Loucy (cell line): ENCODE data around the gene SKIC2.

Source experiments
- H2AFZ ChIP-seq: fragments of 200-600 bp; sonication (generic); 2 replicates; pipeline ENCODE4 v1.6.0; 2016; ENCODE audit warnings: antibody characterized with exemption, mild to moderate bottlenecking, low read length, moderate library complexity
- H3F3A ChIP-seq: fragments of 200-600 bp; 2 replicates; pipeline ENCODE4 v1.6.0; 2016; ENCODE audit warnings: antibody characterized with exemption, low read depth, mild to moderate bottlenecking
- H3K27me3 ChIP-seq: fragments of 200-600 bp; sonication (generic); 2 replicates; pipeline ENCODE4 v1.6.1; 2014; ENCODE audit warnings: low read length, mild to moderate bottlenecking; ENCODE audit not compliant: insufficient read depth, poor library complexity, severe bottlenecking
- H3K36me3 ChIP-seq: fragments of 200-600 bp; sonication (generic); 2 replicates; pipeline ENCODE4 v1.6.1; 2016; ENCODE audit warnings: low read length; ENCODE audit not compliant: insufficient read depth
- H3K4me1 ChIP-seq: fragments of 200-600 bp; sonication (generic); 2 replicates; pipeline ENCODE4 v1.5.1; 2014; ENCODE audit warnings: low read length, mild to moderate bottlenecking; ENCODE audit not compliant: insufficient read depth, poor library complexity, severe bottlenecking
- H3K4me2 ChIP-seq: fragments of 200-600 bp; sonication (generic); 2 replicates; pipeline ENCODE4 v1.6.0; 2014; ENCODE audit warnings: antibody characterized with exemption, low read length, low read depth, mild to moderate bottlenecking; ENCODE audit not compliant: poor library complexity, severe bottlenecking
- H3K4me3 ChIP-seq: fragments of 200-600 bp; sonication (generic); 2 replicates; pipeline ENCODE4 v1.5.1; 2014; ENCODE audit warnings: low read length, mild to moderate bottlenecking, mixed read lengths; ENCODE audit not compliant: poor library complexity, severe bottlenecking
- H3K79me2 ChIP-seq: fragments of 200-600 bp; sonication (generic); 2 replicates; pipeline ENCODE4 v1.6.1; 2014; ENCODE audit warnings: low read length; ENCODE audit not compliant: insufficient read depth
- H3K9ac ChIP-seq: fragments of 200-600 bp; sonication (generic); 2 replicates; pipeline ENCODE4 v1.6.0; 2014; ENCODE audit warnings: mild to moderate bottlenecking, low read depth, low read length, moderate library complexity; ENCODE audit not compliant: poor library complexity, severe bottlenecking
- H3K9me2 ChIP-seq: fragments of 200-600 bp; sonication (generic); replicated peaks from 2 replicates; pipeline ENCODE4 v1.6.1; 2016; ENCODE audit warnings: low read depth, low read length, mixed read lengths
- H3K9me3 ChIP-seq: fragments of 200-600 bp; sonication (generic); 2 replicates; pipeline ENCODE4 v1.6.1; 2014; ENCODE audit warnings: mild to moderate bottlenecking, antibody characterized with exemption, low read length, low read depth; ENCODE audit not compliant: insufficient read depth
- H4K20me1 ChIP-seq: fragments of 200-600 bp; sonication (generic); 2 replicates; pipeline ENCODE4 v1.6.0; 2014; ENCODE audit warnings: antibody characterized with exemption, low read length, mild to moderate bottlenecking; ENCODE audit not compliant: insufficient read depth, poor library complexity, severe bottlenecking
- CTCF ChIP-seq: fragments of 200-600 bp; sonication (generic); conservative IDR thresholded peaks from 2 replicates; pipeline ENCODE4 v1.5.1; 2014; ENCODE audit warnings: mild to moderate bottlenecking, antibody characterized with exemption, low read length
- EZH2phosphoT487 ChIP-seq: fragments of 200-600 bp; IDR thresholded peaks from 2 replicates; pipeline ENCODE4 v1.6.1; 2018; ENCODE audit warnings: antibody characterized with exemption, mild to moderate bottlenecking, moderate library complexity, borderline replicate concordance

The SKIC2 gene

GRCh38 chr6:31968326-31968725 is 9.4 kb downstream of the SKIC2 start:
- Histone ChIP-seq H3K27me3 (no peaks in the 10 kb centered on the region), H3K4me1 (peaks cover 15% of the 10 kb centered on the region), H4K20me1 (no peaks in the 10 kb centered on the region), H3K9me3 (no peaks in the 10 kb centered on the region), H3K4me3 (no peak overlapping the region), H2AFZ (no peak overlapping the region), H3K9ac (no peak overlapping the region), H3K4me2 (no peak overlapping the region), H3K79me2 (peaks cover 26% of the 10 kb centered on the region), H3K36me3 (peaks cover 44% of the 10 kb centered on the region; the same call in 1 of the 2 replicates), H3K9me2 (no peaks in the 10 kb centered on the region), H3F3A (no peaks in the 10 kb centered on the region)
- TF ChIP-seq EZH2phosphoT487 (no peak), CTCF (no peak)

GRCh38 chr6:31968791-31969711 is 10.1 kb downstream of the SKIC2 start:
- Histone ChIP-seq H3K4me1 (peaks cover 20% of the 10 kb centered on the region), H2AFZ (no peak overlapping the region), H3K9me3 (no peaks in the 10 kb centered on the region), H3K36me3 (peaks cover 41% of the 10 kb centered on the region; the same call in 1 of the 2 replicates), H3K9me2 (no peaks in the 10 kb centered on the region), H3K4me2 (peak overlapping the region; percentile 95), H3K27me3 (no peaks in the 10 kb centered on the region), H3K4me3 (no peak overlapping the region), H4K20me1 (no peaks in the 10 kb centered on the region), H3K79me2 (peaks cover 33% of the 10 kb centered on the region), H3F3A (no peaks in the 10 kb centered on the region), H3K9ac (no peak overlapping the region)
- TF ChIP-seq CTCF, result no peak

- no peak overlapping the region for H2AFZ ChIP-seq
- H3K36me3 ChIP-seq, result peaks cover 36% of the 10 kb centered on the region; the same call in 1 of the 2 replicates
- H3K4me1 ChIP-seq, result peaks cover 20% of the 10 kb centered on the region
- peak overlapping the region; percentile 95 for H3K4me2 ChIP-seq
- peak overlapping the region; percentile 92 for H3K4me3 ChIP-seq
- peak overlapping the region; percentile 88 for H3K9ac ChIP-seq
- TF ChIP-seq CTCF (no peak), EZH2phosphoT487 (no peak)
- no peaks in the 10 kb centered on the region for H4K20me1 ChIP-seq
- no peaks in the 10 kb centered on the region for H3F3A ChIP-seq
- H3K9me3 ChIP-seq, result no peaks in the 10 kb centered on the region
- peaks cover 36% of the 10 kb centered on the region for H3K79me2 ChIP-seq
- no peaks in the 10 kb centered on the region for H3K27me3 ChIP-seq
- H3K9me2 ChIP-seq, result no peaks in the 10 kb centered on the region
These were observed 11.0 kb downstream of the SKIC2 start for GRCh38 chr6:31969712-31970603.
